ES-I3 (cell line): ENCODE measurements around the gene KCNG4.

Experiments
- H3K36me3 ChIP-seq: 2 replicates; pipeline ENCODE4 v1.6.1; 2013; ENCODE audit warnings: mild to moderate bottlenecking, low read length, control low read depth, moderate library complexity; ENCODE audit not compliant: insufficient read depth
- H3K4me1 ChIP-seq: 2 replicates; pipeline ENCODE4 v1.6.1; 2013; ENCODE audit warnings: mild to moderate bottlenecking, control low read depth, low read length; ENCODE audit not compliant: insufficient read depth
- H3K9ac ChIP-seq: 2 replicates; pipeline ENCODE4 v1.6.1; 2013; ENCODE audit warnings: low read depth, mild to moderate bottlenecking, low read length, moderate library complexity
- H3K9me3 ChIP-seq: 2 replicates; pipeline ENCODE4 v1.6.1; 2013; ENCODE audit warnings: mild to moderate bottlenecking, low read length, moderate library complexity; ENCODE audit not compliant: control insufficient read depth, insufficient read depth

KCNG4 gene

DNA sequence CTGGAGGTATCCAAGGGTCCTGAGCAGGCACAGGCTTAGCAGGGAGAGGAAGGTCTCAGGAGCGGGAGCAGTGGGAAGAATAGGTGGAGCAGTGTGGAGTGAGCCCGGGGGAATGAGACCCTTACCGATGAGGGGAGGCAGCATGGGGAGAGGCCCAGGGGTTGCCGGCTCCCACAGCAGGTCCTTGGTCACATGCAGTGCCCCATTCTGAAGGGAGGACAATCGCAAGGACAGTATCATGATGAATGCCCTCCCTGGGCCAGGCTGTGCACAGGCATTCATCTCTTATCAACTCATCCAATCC lies 56.3 kb downstream of the KCNG4 start:
- H3K9ac ChIP-seq: no peak overlapping the region
- H3K4me1 ChIP-seq: no peaks in the 10 kb centered on the region; the same call in 1 of the 2 replicates
- peaks cover 7% of the 10 kb centered on the region; the same call in 1 of the 2 replicates for H3K36me3 ChIP-seq
- no peaks in the 10 kb centered on the region for H3K9me3 ChIP-seq

DNA sequence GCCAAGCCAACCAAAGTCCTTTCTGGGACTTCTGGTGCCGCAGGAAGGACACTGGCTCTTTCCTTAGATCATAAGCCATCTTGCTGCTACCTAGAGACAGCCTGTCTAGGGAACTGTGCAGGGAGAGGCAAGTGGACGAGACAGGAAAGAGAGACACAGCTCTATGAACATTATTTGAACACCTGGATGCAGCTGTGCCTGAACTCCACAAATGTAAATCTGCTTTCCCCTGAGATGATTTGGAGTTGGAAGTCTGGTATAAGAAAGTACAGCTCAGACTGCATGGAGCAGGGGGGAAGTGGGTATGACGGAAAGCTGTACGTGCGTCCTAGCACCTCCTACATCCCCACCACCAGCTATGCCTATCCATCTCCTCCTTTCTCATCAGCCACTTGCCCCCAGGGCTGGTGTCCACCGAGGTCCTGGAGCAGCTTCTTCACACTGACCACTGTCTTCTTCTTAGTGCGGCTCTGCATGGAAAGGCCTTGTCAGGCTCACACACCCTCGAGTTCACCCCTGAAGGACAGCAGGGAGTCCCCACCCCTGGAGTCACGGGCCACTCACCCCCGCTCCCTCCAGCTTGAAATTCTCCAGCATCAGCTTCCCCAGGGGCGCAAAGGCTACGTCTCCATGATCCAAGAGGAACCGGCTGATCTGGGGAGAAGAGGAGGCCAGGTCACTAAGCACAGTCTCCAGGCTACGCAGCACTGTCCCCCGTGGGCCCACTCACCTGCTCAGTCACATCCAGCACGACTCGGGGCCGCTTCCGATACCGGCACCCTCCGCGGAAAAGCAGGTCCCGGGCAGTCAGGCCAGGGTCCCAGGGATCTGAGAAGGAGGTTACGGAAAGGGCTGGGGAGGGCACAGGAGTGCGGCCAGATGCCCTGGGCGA lies 56.9 kb downstream of the KCNG4 start:
- H3K9ac ChIP-seq: no peak overlapping the region
- no peaks in the 10 kb centered on the region for H3K9me3 ChIP-seq
- H3K4me1 ChIP-seq: no peaks in the 10 kb centered on the region; the same call in 1 of the 2 replicates
- H3K36me3 ChIP-seq: peaks cover 10% of the 10 kb centered on the region; the same call in 1 of the 2 replicates

GRCh38 chr16:84182104-84182503 lies 57.7 kb downstream of the KCNG4 start:
- H3K9me3 ChIP-seq: no peaks in the 10 kb centered on the region
- no peak overlapping the region for H3K9ac ChIP-seq
- peaks cover 12% of the 10 kb centered on the region; the same call in 1 of the 2 replicates for H3K36me3 ChIP-seq

GRCh38 chr16:84181144-84181915 lies 58.5 kb downstream of the KCNG4 start:
- Histone ChIP-seq H3K36me3 (peaks cover 12% of the 10 kb centered on the region; the same call in 1 of the 2 replicates), H3K4me1 (peaks cover 7% of the 10 kb centered on the region; the same call in 1 of the 2 replicates)

More at GRCh38 chr16:84182104-84182503, 57.7 kb downstream of the KCNG4 start:
- H3K4me1 ChIP-seq: no peaks in the 10 kb centered on the region; the same call in 1 of the 2 replicates

GRCh38 chr16:84180519-84181140 lies 59.2 kb downstream of the KCNG4 start:
- peaks cover 12% of the 10 kb centered on the region; the same call in 1 of the 2 replicates for H3K36me3 ChIP-seq
- H3K9ac ChIP-seq: no peak overlapping the region
- H3K4me1 ChIP-seq: peaks cover 8% of the 10 kb centered on the region; the same call in 1 of the 2 replicates
- no peaks in the 10 kb centered on the region for H3K9me3 ChIP-seq

More at GRCh38 chr16:84181144-84181915, 58.5 kb downstream of the KCNG4 start:
- Histone ChIP-seq H3K9ac (no peak overlapping the region), H3K9me3 (no peaks in the 10 kb centered on the region)

- Histone ChIP-seq H3K9ac (no peak overlapping the region), H3K9me3 (no peaks in the 10 kb centered on the region), H3K36me3 (peaks cover 12% of the 10 kb centered on the region; the same call in 1 of the 2 replicates)
Observed at GRCh38 chr16:84179612-84180320, 60.0 kb downstream of the KCNG4 start.

DNA sequence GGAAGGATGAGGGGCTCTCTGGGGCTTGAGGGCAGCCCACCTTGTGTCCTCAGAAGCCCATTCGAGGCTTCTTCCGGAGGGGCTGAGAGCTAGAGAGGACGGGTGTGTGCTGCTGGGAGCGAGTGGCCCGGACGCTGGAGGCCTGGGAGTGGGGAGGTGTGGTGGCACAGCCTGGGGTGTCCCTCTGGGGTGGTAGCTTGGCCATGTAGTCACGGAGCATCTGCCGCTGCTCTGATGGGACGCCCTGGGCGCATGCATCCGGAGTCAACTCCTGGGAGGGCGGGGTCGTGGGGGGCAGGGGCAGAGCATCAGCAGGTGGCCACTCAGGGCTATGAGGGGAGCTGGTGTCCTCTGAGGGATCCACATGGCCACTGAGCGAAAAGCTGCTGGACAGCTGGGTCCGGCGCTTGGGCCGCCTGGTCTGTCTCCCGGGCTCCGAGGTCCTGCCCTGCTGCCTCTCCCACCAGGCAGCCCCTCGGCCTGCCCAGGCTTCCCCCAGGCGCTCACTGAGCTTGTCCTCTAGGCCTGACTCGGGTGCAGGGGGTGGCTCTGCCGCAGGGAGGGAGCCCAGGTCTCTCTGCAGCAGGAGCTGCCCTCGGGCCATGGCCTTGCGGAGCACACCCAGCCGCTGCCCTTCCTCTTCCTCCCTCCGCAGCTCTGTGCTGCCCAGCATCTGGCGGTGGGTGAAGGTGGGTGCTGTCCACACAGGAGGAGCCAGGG lies 60.8 kb downstream of the KCNG4 start:
- peaks cover 12% of the 10 kb centered on the region; the same call in 1 of the 2 replicates for H3K36me3 ChIP-seq
- peaks cover 8% of the 10 kb centered on the region; the same call in 1 of the 2 replicates for H3K4me1 ChIP-seq
- H3K9me3 ChIP-seq: no peaks in the 10 kb centered on the region
- no peak overlapping the region for H3K9ac ChIP-seq

More at GRCh38 chr16:84179612-84180320, 60.0 kb downstream of the KCNG4 start:
- H3K4me1 ChIP-seq: peaks cover 8% of the 10 kb centered on the region; the same call in 1 of the 2 replicates

DNA sequence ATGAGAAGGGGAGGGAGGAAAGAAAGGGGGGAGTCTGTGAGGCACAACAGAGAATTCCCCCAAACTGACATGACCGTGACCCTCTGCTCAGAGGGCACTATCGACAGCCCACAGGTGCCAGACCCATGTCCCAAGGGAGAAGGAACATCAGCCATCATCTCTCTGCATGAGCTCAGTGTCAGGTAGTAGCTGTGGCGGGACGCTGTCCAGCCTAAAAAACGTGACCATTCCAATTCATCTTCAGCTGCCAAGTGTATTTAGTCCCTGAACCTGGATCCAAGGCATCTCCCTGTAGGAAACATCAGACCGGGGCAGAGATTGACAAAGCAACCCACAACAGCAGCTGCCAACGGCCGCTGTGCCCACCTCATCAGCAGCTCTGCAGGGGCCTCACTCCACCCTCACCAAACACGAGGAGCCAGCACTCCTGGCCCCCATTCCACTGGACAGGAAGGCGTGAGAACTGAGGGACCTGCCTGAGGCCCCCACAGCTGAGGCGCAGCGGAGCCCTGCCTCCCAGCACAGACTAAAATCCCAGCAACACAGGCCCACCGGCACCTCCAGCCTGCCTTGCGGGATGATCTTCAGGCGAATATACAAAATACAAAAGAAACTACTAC lies 61.6 kb downstream of the KCNG4 start:
- Histone ChIP-seq H3K4me1 (peaks cover 8% of the 10 kb centered on the region; the same call in 1 of the 2 replicates), H3K36me3 (peaks cover 12% of the 10 kb centered on the region; the same call in 1 of the 2 replicates), H3K9ac (no peak overlapping the region), H3K9me3 (no peaks in the 10 kb centered on the region)

GRCh38 chr16:84177741-84178073 lies 62.1 kb downstream of the KCNG4 start:
- Histone ChIP-seq H3K9me3 (no peaks in the 10 kb centered on the region), H3K9ac (no peak overlapping the region), H3K4me1 (peaks cover 8% of the 10 kb centered on the region; the same call in 1 of the 2 replicates), H3K36me3 (peaks cover 9% of the 10 kb centered on the region; the same call in 1 of the 2 replicates)

DNA sequence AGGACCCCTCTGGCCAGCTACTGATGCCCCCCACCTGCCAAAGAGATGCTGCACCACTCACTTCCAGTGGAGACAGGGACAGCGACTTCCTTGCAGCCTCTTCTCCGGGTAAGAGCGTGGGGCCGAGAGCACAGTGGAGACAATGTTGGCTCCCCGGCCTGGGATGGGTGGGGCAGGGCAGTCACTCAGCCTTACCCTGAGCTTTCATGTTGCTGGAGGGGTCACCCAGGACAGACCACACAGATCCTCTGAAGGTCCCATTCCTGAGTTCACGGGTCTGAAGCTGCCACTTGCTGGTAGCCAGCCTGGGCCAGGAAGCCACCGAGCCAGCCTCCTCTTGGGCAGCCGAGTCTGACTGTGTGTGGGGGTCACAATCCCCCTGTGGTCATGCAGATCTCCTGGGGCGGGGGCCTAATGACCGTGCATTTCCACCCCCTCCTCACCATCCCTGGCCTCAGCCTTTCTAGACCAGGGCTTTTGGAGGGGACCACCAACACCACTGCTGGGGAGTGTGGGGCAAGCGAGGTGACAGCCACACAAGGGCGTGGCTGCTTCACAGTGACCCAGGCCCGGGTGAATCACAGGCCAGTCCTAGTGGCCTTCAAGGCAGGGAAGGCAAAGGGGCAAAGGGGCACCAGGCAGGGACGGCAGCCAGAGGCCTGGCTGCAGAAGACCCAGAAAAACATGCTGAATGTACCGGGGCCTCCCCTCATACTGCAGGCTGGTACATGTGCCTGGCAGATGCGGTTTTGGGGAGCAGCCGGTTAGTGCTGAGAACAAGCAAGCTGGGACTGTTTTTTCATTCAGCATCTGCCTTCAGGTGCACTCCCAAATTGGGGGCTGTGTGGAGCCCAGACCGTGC lies 63.4 kb downstream of the KCNG4 start:
- Histone ChIP-seq H3K9ac (no peak overlapping the region), H3K4me1 (peaks cover 8% of the 10 kb centered on the region; the same call in 1 of the 2 replicates), H3K9me3 (no peaks in the 10 kb centered on the region), H3K36me3 (peaks cover 5% of the 10 kb centered on the region; the same call in 1 of the 2 replicates)

- H3K9ac ChIP-seq: no peak overlapping the region
Observed at GRCh38 chr16:84175350-84176081, 64.3 kb downstream of the KCNG4 start.

More at GRCh38 chr16:84175350-84176081, 64.3 kb downstream of the KCNG4 start:
- H3K36me3 ChIP-seq: peaks cover 5% of the 10 kb centered on the region; the same call in 1 of the 2 replicates
- no peaks in the 10 kb centered on the region for H3K9me3 ChIP-seq
- H3K4me1 ChIP-seq: peaks cover 8% of the 10 kb centered on the region; the same call in 1 of the 2 replicates
